K562 (cell line): ENCODE data around the gene IFT81. TPM values are rescaled to one million over a fixed set of nuclear protein-coding genes. Genes with fewer than 3 reads are reported as not detected.
A peak's percentile ranks its signal among the peaks of the same experiment; 100 is the strongest.

Source experiments
- ATAC-seq: fragments of 200-7000 bp; cut with Tn5 transposase; 3 replicates; pipeline ENCODE4 v1.9.1; 2020; ENCODE audit warnings: moderate library complexity
- BruUV-seq: library from RNA; stranded (reverse); fragments of 400-500 nt; replicated peaks from 2 replicates; lab custom pipeline; 2021; lab: Mats Ljungman, UMichigan
- CTCF ChIA-PET: fragments of 300-600 bp; formaldehyde crosslinking; extraction: SDS; loops from one replicate; lab custom pipeline; 2021; ENCODE audit warnings: low intra/inter-chr PET ratio; lab: Yijun Ruan, JAX
- POLR2A ChIA-PET: fragments of 300-600, 350-650 bp; sonication (Branson Sonifier 250); formaldehyde crosslinking; extraction: SDS; loops from one replicate; lab custom pipeline; 2021; ENCODE audit warnings: antibody characterized with exemption, inconsistent platforms; lab: Yijun Ruan, JAX
- DNase-seq, 4 experiments: peaks; one replicate each; pipeline versions ENCODE4 v3.0.0 to v3.0.0-alpha.2; 2011 to 2018; ENCODE audit warnings: low spot score in 3 of 4, mixed read lengths in 3 of 4; ENCODE audit errors: extremely low read depth in 1 of 4
- FAIRE-seq: peaks from 2 replicates; lab custom pipeline; 2011; peaks lifted over from hg19 to GRCh38; lab: Jason Lieb, UNC
- H2AFZ ChIP-seq: 2 replicates; pipeline ENCODE4 v1.6.0; 2011; ENCODE audit warnings: low read depth, low read length, control low read depth, inconsistent platforms
- H3K27ac ChIP-seq: fragments of 200-600 bp; 3 replicates; pipeline ENCODE4 v1.8.0; 2011; ENCODE audit warnings: low read depth, mild to moderate bottlenecking, control low read depth, inconsistent platforms, low read length, moderate library complexity, mixed read lengths; ENCODE audit errors: extremely low read depth
- H3K27me3 ChIP-seq, 2 experiments: fragments of 300-600 bp in 1 of 2; 2 replicates in 1 of 2; 3 replicates in 1 of 2; pipeline versions ENCODE4 v1.6.0 to v1.8.0; 2011; ENCODE audit warnings: inconsistent platforms in 2 of 2, low read length in 2 of 2, mild to moderate bottlenecking in 1 of 2, mixed read lengths in 1 of 2, moderate library complexity in 1 of 2; ENCODE audit not compliant: control insufficient read depth in 2 of 2, insufficient read depth in 2 of 2
- H3K36me3 ChIP-seq: fragments of 300-600 bp; 3 replicates; pipeline ENCODE4 v1.8.0; 2011; ENCODE audit warnings: mild to moderate bottlenecking, low read length, inconsistent platforms; ENCODE audit not compliant: control insufficient read depth, insufficient read depth
- H3K4me1 ChIP-seq, 2 experiments: fragments of 200-600 bp in 1 of 2; replicated peaks in 1 of 2; 2 replicates in 1 of 2; 3 replicates in 1 of 2; pipeline versions ENCODE4 v1.5.1 to v1.8.0; 2011; ENCODE audit warnings: inconsistent platforms in 2 of 2, low read length in 2 of 2, mild to moderate bottlenecking in 1 of 2, mixed read lengths in 1 of 2, moderate library complexity in 1 of 2; ENCODE audit not compliant: control insufficient read depth in 2 of 2, insufficient read depth in 2 of 2
- H3K4me2 ChIP-seq: 2 replicates; pipeline ENCODE4 v1.6.1; 2011; ENCODE audit warnings: low read length, control low read depth, inconsistent platforms, mixed read lengths; ENCODE audit not compliant: insufficient read depth
- H3K4me3 ChIP-seq: fragments of 200-600 bp; sonication (generic), shearing (Covaris generic); 2 replicates; pipeline ENCODE4 v1.5.1; 2016; ENCODE audit warnings: control low read depth, inconsistent platforms
- H3K79me2 ChIP-seq: fragments of 200-600 bp; 3 replicates; pipeline ENCODE4 v1.8.0; 2011; ENCODE audit warnings: low read length, inconsistent platforms; ENCODE audit not compliant: control insufficient read depth, insufficient read depth
- H3K9ac ChIP-seq, 2 experiments: 2 replicates each; pipeline versions ENCODE4 v1.6.0 to v1.6.1; 2011; ENCODE audit warnings: low read depth in 2 of 2, low read length in 2 of 2, control low read depth in 1 of 2, inconsistent platforms in 1 of 2, mild to moderate bottlenecking in 1 of 2, mixed read lengths in 1 of 2; ENCODE audit not compliant: insufficient read depth in 1 of 2
- H3K9me1 ChIP-seq: one replicate; pipeline ENCODE4 v1.6.0; 2011; ENCODE audit warnings: inconsistent platforms, mild to moderate bottlenecking, low read length, moderate library complexity; ENCODE audit not compliant: control insufficient read depth, insufficient read depth
- H3K9me3 ChIP-seq: replicated peaks from 2 replicates; pipeline ENCODE4 v1.5.1; 2011; ENCODE audit warnings: low read depth, low read length, inconsistent platforms; ENCODE audit not compliant: control insufficient read depth, insufficient read depth
- H4K20me1 ChIP-seq: replicated peaks from 2 replicates; pipeline ENCODE4 v1.6.1; 2011; ENCODE audit warnings: low read length, inconsistent platforms, mixed read lengths; ENCODE audit not compliant: control insufficient read depth, insufficient read depth
- BHLHE40 ChIP-seq: IDR thresholded peaks from 2 replicates; pipeline ENCODE4 v1.6.1; 2011; ENCODE audit warnings: low read length, improper control_type of control experiment
- CBFA2T3 ChIP-seq: fragments of 450-650 bp; IDR thresholded peaks from 2 replicates; pipeline ENCODE4 v1.6.1; 2017
- ELK3 ChIP-seq: fragments of 450-650 bp; formaldehyde crosslinking; IDR thresholded peaks from 2 replicates; pipeline ENCODE4 v1.4.0; 2020; ENCODE audit warnings: mild to moderate bottlenecking
- HES1 ChIP-seq: fragments of 450-650 bp; IDR thresholded peaks from 2 replicates; pipeline ENCODE4 v1.6.1; 2016; ENCODE audit warnings: low read depth, mild to moderate bottlenecking, moderate library complexity
- KLF1 ChIP-seq: fragments of 450-650 bp; IDR thresholded peaks from 2 replicates; pipeline ENCODE4 v1.6.1; 2016; ENCODE audit warnings: missing genetic modification characterization, missing compliant biosample characterization
- MECOM ChIP-seq: fragments of 250-450 bp; sonication (Bioruptor Pico); IDR thresholded peaks from 2 replicates; pipeline ENCODE4 v1.8.0; 2022; ENCODE audit warnings: inconsistent platforms
- PML ChIP-seq: IDR thresholded peaks from 2 replicates; pipeline ENCODE4 v1.6.1; 2012; ENCODE audit warnings: low read length, inconsistent platforms
- WHSC1 ChIP-seq: IDR thresholded peaks from one replicate; pipeline ENCODE4 v1.6.1; 2012; ENCODE audit warnings: low read length, control low read depth, inconsistent platforms
- ZFPM2 ChIP-seq: fragments of 250-450 bp; sonication (Bioruptor Pico); IDR thresholded peaks from 2 replicates; pipeline ENCODE4 v1.5.1; 2022; ENCODE audit warnings: mild to moderate bottlenecking
- ZKSCAN1 ChIP-seq: fragments of 150-350 bp; IDR thresholded peaks from 2 replicates; pipeline ENCODE4 v1.6.1; 2016; ENCODE audit warnings: low read depth, low read length
- ZNF282 ChIP-seq: sonication (generic); formaldehyde crosslinking; IDR thresholded peaks from 2 replicates; pipeline ENCODE4 v1.8.1; 2023; ENCODE audit warnings: missing genetic modification reagents
- ZNF766 ChIP-seq: fragments of 200-800 bp; sonication (Bioruptor generic); conservative IDR thresholded peaks from 2 replicates; pipeline ENCODE4 v1.6.1; 2016; ENCODE audit warnings: missing genetic modification characterization, missing compliant biosample characterization
- WGBS: fragments of 100-300 bp; shearing (Covaris generic); methylation state at CpG from one replicate; pipeline ENCODE4 v1.1.6; 2016; ENCODE audit warnings: low coverage, mixed read lengths; ENCODE audit not compliant: insufficient coverage; ENCODE audit errors: missing lambda C conversion rate; 5-methylcytosine and 5-hydroxymethylcytosine counted together
- in situ Hi-C: fragments of 300-500 bp; cut with MboI; formaldehyde crosslinking; loops from 4 replicates; pipeline ENCODE4 v1.15.0; 2018; ENCODE audit warnings: inconsistent platforms, mixed read lengths
- intact Hi-C: fragments of 100-400 bp; cut with micrococcal nuclease; formaldehyde crosslinking; loops from 2 replicates; pipeline ENCODE4 v1.14.2; 2022
- polyA plus RNA-seq, 8 experiments: library from polyadenylated mRNA; depleted of rRNA in 4 of 8; stranded (reverse) in 5 of 8; unstranded in 3 of 8; fragments of >200 nt; fragmentation: Nextera tagmentation in 2 of 8; fragmentation: Illumina TruSeq in 1 of 8; extraction: Ambion mirVana in 2 of 8; extraction: Trizol in 1 of 8; gene quantifications; 2 replicates each; pipeline versions ENCODE4 v1.2.1 to v1.2.3, GENCODE V29; 2011 to 2014; ENCODE audit warnings: inconsistent platforms in 1 of 8, missing spikeins in 1 of 8
- total RNA-seq, 7 experiments: library from RNA; depleted of rRNA in 6 of 7; stranded (reverse); fragments of >200 nt in 6 of 7; fragmentation: Illumina TruSeq in 2 of 7; extraction: Trizol in 2 of 7; gene quantifications; 2 replicates each; pipeline versions ENCODE4 v1.2.1 to v1.2.3, GENCODE V29; 2011 to 2021; ENCODE audit warnings: low replicate concordance in 1 of 7
- TF ChIP-seq, protein P1 (sequence below): fragments of 200-800 bp; sonication (Bioruptor generic); IDR thresholded peaks from 2 replicates; pipeline ENCODE4 v1.6.1; 2017; ENCODE audit warnings: missing genetic modification characterization, missing compliant biosample characterization

IFT81 gene
- total and polyA plus RNA-seq, 9 of the 15 experiments (the other 6 are each of a cell fraction or from before 2014, with no cell fraction given), result 2.8 to 11.9 (median 7.9) TPM

- 14% methylated on average over 3 of the region's 3 CpGs for WGBS
- H3K27me3 ChIP-seq, result no peaks in the 10 kb centered on the region
- in situ Hi-C loops (no loop called here), intact Hi-C loops (no loop called here)
- DNase-seq, result no peak
- TF ChIP-seq CBFA2T3 (peak; percentile 22; the same call in 1 of the 2 replicates), KLF1 (no peak)
- no peaks in the 10 kb centered on the region for H3K36me3 ChIP-seq
- no peak for ATAC-seq
- no peak overlapping the region for H3K9ac ChIP-seq
- FAIRE-seq, result no peak
- H3K79me2 ChIP-seq, result no peaks in the 10 kb centered on the region
- no peak overlapping the region for H3K27ac ChIP-seq
- CTCF ChIA-PET, result no interaction called here
- no peak overlapping the region for H3K4me2 ChIP-seq
- H3K9me1 ChIP-seq, result no peaks in the 10 kb centered on the region
- H3K9me3 ChIP-seq, result no peaks in the 10 kb centered on the region
- H2AFZ ChIP-seq, result no peak overlapping the region
- H3K4me3 ChIP-seq, result no peak overlapping the region
- POLR2A ChIA-PET, result no interaction called here
- no peaks in the 10 kb centered on the region for H3K4me1 ChIP-seq
- H4K20me1 ChIP-seq, result no peaks in the 10 kb centered on the region
- BruUV-seq, result no TSS peak
Measured at GRCh38 chr12:110171186-110171538, 47.0 kb downstream of the IFT81 start.

DNA sequence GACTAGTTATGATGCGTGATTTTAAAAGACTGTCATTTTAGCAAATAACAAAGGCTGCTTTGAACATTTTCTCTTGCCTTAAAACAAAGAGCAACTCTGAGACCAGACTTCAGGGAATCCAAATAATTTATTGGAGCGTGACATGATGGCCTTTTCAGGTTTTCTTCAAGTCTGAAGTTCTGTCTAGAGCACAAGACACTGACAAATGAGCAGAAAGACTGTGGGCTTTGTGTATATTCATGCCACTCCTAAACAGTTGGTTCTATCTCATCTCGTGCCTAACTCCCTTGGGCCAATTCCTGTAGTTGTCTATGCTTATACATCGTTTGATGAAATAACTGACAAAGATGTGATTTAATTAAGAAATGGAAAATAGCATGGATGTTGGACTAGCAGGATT lies 47.5 kb downstream of the IFT81 start:
- H3K9me3 ChIP-seq, result no peaks in the 10 kb centered on the region
- ChIA-PET CTCF (no interaction called here), POLR2A (no interaction called here)
- H3K27ac ChIP-seq, result no peak overlapping the region
- no peak for DNase-seq
- WGBS, result 40% methylated on average over 4 of the region's 4 CpGs
- no peak overlapping the region for H3K4me2 ChIP-seq
- ATAC-seq, result no peak
- H3K36me3 ChIP-seq, result no peaks in the 10 kb centered on the region
- no peaks in the 10 kb centered on the region for H3K4me1 ChIP-seq
- BruUV-seq, result no TSS peak
- in situ Hi-C loops (no loop called here), intact Hi-C loops (no loop called here)
- no peak for FAIRE-seq
- no peak overlapping the region for H2AFZ ChIP-seq
- H3K79me2 ChIP-seq, result no peaks in the 10 kb centered on the region
- H3K4me3 ChIP-seq, result no peak overlapping the region
- no peaks in the 10 kb centered on the region for H4K20me1 ChIP-seq
- no peaks in the 10 kb centered on the region for H3K27me3 ChIP-seq
- no peaks in the 10 kb centered on the region for H3K9me1 ChIP-seq
- H3K9ac ChIP-seq, result no peak overlapping the region
- TF ChIP-seq ZNF282 (CRISPR knock-in tag) (no peak), PML (no peak), MECOM (CRISPR knock-in tag) (no peak), ZNF766 (no peak), BHLHE40 (no peak), ELK3 (CRISPR knock-in tag) (no peak), HES1 (no peak), ZKSCAN1 (no peak), ZFPM2 (no peak), WHSC1 (no peak)
- TF ChIP-seq, protein P1, sequence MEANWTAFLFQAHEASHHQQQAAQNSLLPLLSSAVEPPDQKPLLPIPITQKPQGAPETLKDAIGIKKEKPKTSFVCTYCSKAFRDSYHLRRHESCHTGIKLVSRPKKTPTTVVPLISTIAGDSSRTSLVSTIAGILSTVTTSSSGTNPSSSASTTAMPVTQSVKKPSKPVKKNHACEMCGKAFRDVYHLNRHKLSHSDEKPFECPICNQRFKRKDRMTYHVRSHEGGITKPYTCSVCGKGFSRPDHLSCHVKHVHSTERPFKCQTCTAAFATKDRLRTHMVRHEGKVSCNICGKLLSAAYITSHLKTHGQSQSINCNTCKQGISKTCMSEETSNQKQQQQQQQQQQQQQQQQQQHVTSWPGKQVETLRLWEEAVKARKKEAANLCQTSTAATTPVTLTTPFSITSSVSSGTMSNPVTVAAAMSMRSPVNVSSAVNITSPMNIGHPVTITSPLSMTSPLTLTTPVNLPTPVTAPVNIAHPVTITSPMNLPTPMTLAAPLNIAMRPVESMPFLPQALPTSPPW, result no peak
